EL (cell line): ENCODE results near the gene MTHFD2L.

Source experiments
- DNase-seq: peaks from one replicate; pipeline ENCODE4 v3.0.0-alpha.2; 2016

MTHFD2L gene

GRCh38 chr4:74344031-74344430 lies 186.1 kb downstream of the MTHFD2L start:
- no peak for DNase-seq
